ENCODE data around the gene VILL.
A peak's percentile ranks its signal among the peaks of the same experiment; 100 is the strongest.

The VILL gene
- 1.7 to 7.0 (median 2.9) reads per million in 17 experiments for total RNA-seq

- DNase-seq, result no peak
Measured at GRCh38 chr3:37990527-37990926, at the start of gene VILL. TSS of gene VILL (plus strand) at chr3:37990786. CDS start at chr3:37993673, 2,887 bp downstream.

DNA sequence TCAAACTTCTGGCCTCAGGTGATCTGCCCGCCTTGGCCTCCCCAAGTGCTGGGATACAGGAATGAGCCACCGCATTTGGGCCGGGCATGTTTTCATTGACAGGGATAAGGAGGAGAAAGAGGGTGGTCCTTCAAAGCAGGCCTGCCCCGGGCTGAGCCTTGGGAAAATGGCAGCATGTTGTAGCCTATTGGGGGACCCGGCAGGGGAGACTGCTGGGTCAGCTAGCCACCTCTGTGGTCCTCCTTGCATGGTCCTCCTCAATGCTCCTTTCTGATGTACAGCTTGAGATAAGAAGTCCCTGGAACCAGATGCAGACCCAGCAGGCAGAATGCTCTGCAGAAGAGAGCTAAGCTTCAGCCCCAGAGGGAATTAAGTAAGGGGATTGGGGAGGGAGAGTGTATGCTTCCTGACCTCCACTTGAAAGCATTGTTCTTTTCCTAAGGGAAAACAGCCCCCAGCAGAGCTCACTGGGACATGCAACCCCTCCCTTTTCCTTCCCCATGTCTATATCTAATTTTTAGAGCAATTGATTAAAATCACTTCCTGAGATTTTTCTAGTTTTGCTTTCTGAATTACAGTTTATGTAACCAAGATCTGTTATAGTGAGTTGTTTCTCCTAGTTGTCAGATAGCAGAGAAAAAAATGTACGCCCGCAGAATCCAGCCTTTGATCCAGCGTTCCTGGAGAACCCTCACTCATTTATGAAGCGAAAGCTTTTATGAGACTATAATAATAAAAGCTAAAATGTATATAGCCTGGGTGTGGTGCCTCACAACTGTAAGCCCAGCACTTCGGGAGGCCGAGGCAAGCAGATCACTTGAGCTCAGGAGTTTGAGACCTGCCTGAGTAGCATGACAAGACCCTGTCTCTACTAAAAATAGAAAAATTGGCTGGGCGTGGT is 48.7 kb upstream of the VILL start:
- no peak for DNase-seq

- DNase-seq, result no peak
Measured at GRCh38 chr3:37942646-37943045, 47.9 kb upstream of the VILL start.

DNA sequence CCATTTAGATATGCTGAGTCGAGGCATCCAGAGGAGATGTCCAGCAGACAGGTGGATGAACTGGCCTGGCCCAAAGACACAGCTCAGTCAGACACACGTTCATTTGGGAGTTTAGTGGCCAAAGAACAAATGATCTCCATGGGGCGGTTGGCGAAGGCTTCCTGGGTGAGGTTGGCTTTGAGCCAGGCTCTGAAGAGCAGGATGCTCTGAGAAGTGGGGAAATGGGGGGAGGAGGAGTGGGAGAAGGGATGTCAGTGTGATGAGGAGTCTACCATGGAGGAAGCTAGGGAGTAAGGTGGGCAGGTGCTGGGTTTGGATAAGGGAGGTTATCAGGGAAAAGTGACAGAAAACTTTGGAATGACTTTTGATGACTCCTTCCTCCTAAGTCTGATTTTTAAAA is 47.5 kb upstream of the VILL start:
- DNase-seq, result no peak

DNA sequence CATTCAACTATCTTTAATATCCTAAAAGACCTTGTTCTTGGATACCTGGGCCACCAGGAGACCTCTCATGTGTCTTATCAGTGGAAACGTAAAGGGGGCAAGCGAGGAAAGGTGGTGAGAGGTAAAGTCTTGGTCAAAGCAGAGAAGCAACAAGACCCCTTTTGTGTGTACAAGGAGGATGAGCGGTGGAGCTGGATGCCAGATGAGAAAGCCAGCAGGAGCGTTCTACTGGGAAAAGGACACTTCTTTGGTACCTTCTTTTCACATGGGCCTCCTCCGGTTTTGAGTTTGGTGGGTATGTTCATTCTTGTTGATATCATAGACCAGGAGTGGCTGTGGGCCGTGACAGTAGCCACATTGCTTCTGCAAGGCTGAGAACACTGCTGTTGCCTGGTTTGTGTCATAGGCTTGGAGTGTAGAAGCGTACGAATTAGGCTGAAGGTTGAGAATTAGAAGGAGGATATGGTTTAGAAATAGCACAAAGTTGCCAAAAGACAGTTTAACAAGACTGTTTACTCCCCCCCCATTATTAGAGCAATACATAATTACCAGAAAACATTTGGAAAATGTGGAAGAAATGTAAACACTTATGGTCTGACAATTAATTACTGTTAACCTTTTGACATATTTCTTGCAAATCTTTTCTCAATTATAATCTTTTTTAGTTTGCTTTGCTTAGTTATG is 46.8 kb upstream of the VILL start:
- no peak for DNase-seq

GRCh38 chr3:37944391-37944842 is 46.2 kb upstream of the VILL start:
- DNase-seq, result peak; percentile 35 to 65 (median 55)

DNA sequence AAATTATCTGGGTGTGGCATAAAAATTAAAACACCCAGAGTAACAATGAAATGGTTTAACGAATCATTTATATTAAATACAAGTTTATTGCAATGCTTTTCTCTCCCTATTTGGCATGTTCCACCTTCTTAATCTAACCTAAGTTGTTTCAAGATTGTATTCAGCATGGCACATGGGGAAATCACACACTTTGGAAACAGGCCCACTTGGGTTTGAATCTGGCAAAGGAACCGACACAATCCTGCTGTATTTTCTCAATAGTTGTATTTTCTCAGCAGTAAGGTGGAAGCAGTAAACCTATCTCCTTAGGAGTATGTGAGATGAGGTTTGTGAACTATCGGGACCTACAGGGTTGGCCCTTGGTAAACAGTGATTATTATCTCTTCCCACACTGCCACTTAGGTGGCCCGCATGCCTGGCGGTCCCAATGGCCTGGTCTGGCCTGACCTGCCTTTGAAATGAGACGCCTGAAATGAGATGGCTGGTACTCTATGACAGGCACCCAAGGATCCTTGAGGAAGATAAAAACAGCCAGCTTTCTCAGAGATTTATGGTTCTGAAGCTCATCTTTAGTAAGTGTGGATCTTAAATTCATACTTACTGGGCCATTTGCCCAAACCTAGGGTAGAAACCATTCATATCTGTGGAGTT is 45.3 kb upstream of the VILL start:
- no peak for DNase-seq

DNA sequence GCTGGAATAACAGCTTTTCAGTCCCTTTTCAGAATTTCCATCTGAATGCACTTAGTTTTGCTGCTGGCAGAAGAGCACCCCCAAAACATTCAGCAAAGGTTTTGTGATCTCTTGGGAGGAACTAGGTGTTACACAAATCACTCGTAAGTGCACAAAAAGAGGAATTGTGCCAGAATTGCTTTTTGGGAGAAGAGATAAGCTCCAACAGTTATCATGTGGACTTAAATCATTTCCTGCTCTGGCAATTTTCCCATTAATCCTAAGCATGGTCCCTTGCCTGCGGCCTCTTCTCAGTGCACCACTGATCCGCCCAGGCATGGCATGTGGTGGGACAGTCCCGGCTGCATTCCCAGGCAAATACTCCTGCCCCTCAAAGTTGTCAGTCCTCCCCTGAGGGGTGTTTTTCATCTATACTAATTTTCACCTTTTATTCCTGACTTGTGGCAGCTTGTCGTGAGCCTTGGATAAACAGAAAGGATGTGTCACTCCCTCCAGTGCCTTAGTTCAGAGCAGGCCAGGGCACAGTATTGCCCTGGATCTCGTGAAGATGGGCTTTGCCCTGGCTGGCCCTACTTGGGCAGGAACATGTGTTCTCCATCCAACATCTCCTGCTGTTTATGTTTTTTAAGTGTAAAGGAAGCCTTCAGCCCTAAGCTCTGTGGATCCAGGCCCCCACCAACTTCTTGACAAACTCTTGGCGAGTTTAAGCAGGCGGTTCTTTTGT is 44.6 kb upstream of the VILL start:
- DNase-seq, result peak in 3 of 4 experiments; percentile 44 to 66 (median 54)

GRCh38 chr3:37946531-37946889 is 44.1 kb upstream of the VILL start:
- no peak for DNase-seq

- DNase-seq, result no peak
Measured at GRCh38 chr3:37949866-37950265, 40.7 kb upstream of the VILL start.

DNA sequence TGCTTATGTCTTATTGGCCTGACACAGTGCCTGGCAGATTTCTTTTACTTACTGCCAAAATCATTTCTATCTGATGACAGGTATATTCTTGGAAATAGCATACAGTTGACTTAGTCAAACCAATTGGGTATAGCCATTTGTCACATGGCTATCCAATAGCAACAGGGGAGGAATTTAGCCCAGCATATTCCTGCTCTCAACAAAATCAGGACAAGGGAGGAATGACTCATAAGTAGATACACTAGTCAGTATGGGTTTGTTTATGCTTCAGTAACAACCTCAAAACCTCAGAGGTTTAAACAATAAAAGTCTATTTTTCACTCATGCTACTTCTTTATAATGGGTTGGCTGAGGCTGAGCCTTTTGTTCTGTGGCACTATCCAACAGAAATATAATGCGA is 38.0 kb upstream of the VILL start:
- no peak for DNase-seq

DNA sequence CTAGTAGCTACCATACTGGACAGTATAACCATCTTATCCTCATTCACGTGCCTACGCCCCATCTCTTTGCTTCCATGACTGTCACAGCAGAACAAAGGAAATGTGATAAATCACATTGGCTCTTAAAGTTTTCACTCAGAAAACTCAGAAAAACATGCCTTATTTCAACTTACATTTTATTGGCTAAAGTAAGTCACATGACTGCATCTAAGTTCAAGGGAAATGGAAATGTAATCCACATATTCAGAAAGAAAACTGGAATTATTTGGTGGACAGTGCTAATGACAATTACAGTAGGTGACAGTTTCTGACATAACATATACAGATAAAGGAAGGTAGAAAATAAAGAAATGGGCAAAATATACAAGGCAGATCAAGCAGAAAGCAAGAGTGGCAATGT is 37.4 kb upstream of the VILL start:
- no peak for DNase-seq

DNA sequence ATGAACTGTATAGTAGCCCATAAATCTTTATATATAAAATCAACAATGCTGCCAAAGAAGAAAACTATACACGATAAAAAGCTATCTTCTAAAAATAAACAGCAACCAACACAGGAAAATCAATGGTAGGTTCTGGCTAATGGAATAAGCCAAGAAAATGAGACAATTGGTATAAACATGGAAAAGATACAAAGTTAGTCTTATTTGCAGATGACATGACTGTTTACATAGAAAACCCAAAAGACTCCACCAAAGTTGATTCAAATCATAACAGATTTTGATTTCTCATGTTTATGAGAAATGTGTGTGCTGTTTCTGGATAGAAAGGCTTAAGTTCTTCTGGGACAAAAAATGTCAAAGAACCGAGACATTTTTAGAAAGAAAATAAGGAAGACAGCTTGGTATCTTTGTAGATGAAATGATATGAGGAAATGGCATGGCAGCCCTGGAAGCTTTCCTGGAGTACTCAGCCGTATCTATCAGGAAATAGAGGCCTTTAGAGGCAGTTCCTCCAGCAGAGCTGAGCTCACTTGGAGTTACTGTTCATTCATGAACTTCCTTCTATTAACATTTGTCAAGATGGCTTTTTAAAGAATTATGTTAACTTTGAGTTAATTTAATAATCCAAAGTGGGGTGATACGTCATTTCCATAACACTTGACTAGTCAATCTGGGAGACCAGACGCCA is 36.7 kb upstream of the VILL start:
- DNase-seq, result peak in 3 of 4 experiments; percentile 13 to 37 (median 33)

- DNase-seq, result no peak
Measured at GRCh38 chr3:37954881-37955280, 35.7 kb upstream of the VILL start.

GRCh38 chr3:37955918-37956707 is 34.5 kb upstream of the VILL start:
- peak; percentile 39 to 87 (median 66) for DNase-seq

DNA sequence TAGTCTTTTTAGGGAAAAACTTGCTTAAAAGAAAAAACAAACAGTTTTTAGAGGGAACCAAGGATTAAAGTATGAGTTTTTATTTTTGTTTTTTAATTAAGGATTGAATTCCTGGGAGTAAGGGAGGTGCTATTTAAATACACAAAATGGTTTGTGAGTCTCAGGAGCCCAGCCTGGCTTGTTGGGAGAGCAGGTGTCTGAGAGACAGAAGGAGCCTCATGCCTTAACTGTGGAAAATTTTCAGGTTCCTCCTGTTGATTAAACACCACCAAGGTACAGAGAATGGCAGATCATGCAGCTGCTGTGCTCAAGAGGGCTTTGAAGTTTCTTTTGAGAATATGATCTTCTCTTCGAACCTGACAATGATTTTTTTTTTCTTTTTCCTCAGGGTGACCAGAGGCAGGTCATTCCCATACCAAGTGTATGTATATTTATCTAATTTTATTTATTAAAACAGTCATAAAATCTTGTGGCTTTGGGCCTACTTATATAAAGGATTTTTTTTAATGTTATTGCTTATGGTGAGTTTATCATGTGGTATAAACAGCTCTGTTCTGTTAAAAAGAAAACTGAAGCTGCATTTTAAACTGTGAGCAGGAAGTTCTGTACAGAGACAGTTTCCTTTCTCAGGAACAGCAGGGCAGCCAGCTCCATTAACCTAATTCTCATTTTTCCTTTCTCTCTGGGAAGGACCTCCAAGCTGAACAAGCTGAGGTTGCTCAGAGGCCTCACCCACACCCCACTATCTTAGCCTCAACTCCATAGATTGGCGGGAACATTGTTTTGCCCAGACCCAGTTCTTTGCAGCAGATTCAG is 33.7 kb upstream of the VILL start:
- DNase-seq, result peak in 2 of 4 experiments; percentile 19 to 48

- DNase-seq, result peak in 1 of 4 experiments; percentile 24
Measured at GRCh38 chr3:37957539-37957936, 33.0 kb upstream of the VILL start.

GRCh38 chr3:37961622-37962431 is 28.8 kb upstream of the VILL start:
- DNase-seq, result no peak

GRCh38 chr3:37963016-37963415 is 27.6 kb upstream of the VILL start:
- DNase-seq, result no peak
